NCI-H2107 treated with DMSO at 0.1 percent for 48 hours (cell line): ENCODE measurements around the gene TBC1D5.
"Not testable (repeated sequence)": the region's sequence is repeated elsewhere in the genome, so short reads cannot be mapped to it uniquely, and the experiment has no call there.

Experiments
- DNase-seq: peaks from one replicate; lab custom pipeline; 2025; ENCODE audit not compliant: unreplicated experiment; lab: John Stamatoyannopoulos, UW

The TBC1D5 gene

GRCh38 chr3:17551895-17552294, 190.5 kb downstream of the TBC1D5 start:
- no peak for DNase-seq

GRCh38 chr3:17551333-17551732, 191.1 kb downstream of the TBC1D5 start:
- DNase-seq, result no peak

- no peak for DNase-seq
Measured at GRCh38 chr3:17550624-17551023, 191.8 kb downstream of the TBC1D5 start.

GRCh38 chr3:17546500-17547255, 195.8 kb downstream of the TBC1D5 start:
- no peak for DNase-seq

GRCh38 chr3:17544632-17545031, 197.8 kb downstream of the TBC1D5 start:
- no peak for DNase-seq

GRCh38 chr3:17542591-17542990, 199.8 kb downstream of the TBC1D5 start:
- DNase-seq, result no peak

GRCh38 chr3:17539436-17539835, 203.0 kb downstream of the TBC1D5 start:
- DNase-seq, result no peak

GRCh38 chr3:17535274-17535673, 207.2 kb downstream of the TBC1D5 start:
- no peak for DNase-seq

- not testable (repeated sequence) for DNase-seq
Measured at GRCh38 chr3:17532446-17532845, 210.0 kb downstream of the TBC1D5 start.

- DNase-seq, result no peak
Measured at GRCh38 chr3:17529677-17530076, 212.8 kb downstream of the TBC1D5 start.

- DNase-seq, result peak; percentile 6
Measured at GRCh38 chr3:17518189-17519059, 224.0 kb downstream of the TBC1D5 start.

GRCh38 chr3:17515445-17516234, 226.8 kb downstream of the TBC1D5 start:
- no peak for DNase-seq

GRCh38 chr3:17514597-17514996, 227.8 kb downstream of the TBC1D5 start:
- DNase-seq, result no peak

GRCh38 chr3:17510265-17510664, 232.2 kb downstream of the TBC1D5 start:
- DNase-seq, result no peak

GRCh38 chr3:17508180-17508752, 234.2 kb downstream of the TBC1D5 start:
- DNase-seq, result no peak

GRCh38 chr3:17507480-17507879, 235.0 kb downstream of the TBC1D5 start:
- no peak for DNase-seq

- DNase-seq, result no peak
Measured at GRCh38 chr3:17505856-17506255, 236.6 kb downstream of the TBC1D5 start.

- DNase-seq, result no peak
Measured at GRCh38 chr3:17501745-17502144, 240.7 kb downstream of the TBC1D5 start.

- no peak for DNase-seq
Measured at GRCh38 chr3:17500618-17501017, 241.8 kb downstream of the TBC1D5 start.

- DNase-seq, result no peak
Measured at GRCh38 chr3:17494117-17494809, 248.2 kb downstream of the TBC1D5 start.
